CD14-positive monocyte (primary cell): ENCODE measurements around the gene ZFYVE28. TPM values are rescaled to one million over a fixed set of nuclear protein-coding genes. Genes with fewer than 3 reads are reported as not detected.
"Not testable (repeated sequence)": the region's sequence is repeated elsewhere in the genome, so short reads cannot be mapped to it uniquely, and the experiment has no call there.

ENCODE experiments used
- DNase-seq, 3 donors: peaks; one replicate each; pipeline ENCODE4 v3.0.0-alpha.2; 2011 to 2022
- H2AFZ ChIP-seq: 2 replicates; pipeline ENCODE4 v1.6.0; 2012; ENCODE audit warnings: mild to moderate bottlenecking, low read depth, low read length, inconsistent platforms; ENCODE audit not compliant: insufficient read depth, poor library complexity, severe bottlenecking
- H3K27ac ChIP-seq, 2 donors: 1 replicate in 1 of 2; 2 replicates in 1 of 2; pipeline ENCODE4 v1.5.1; 2012 to 2013; ENCODE audit warnings: low read length in 2 of 2, control low read depth in 1 of 2, inconsistent platforms in 1 of 2, low read depth in 1 of 2, mild to moderate bottlenecking in 1 of 2
- H3K27me3 ChIP-seq, 2 donors: one replicate each; pipeline versions ENCODE4 v1.6.0 to v1.6.1; 2011 to 2013; ENCODE audit warnings: low read length in 2 of 2; ENCODE audit not compliant: control insufficient read depth in 2 of 2, insufficient read depth in 2 of 2
- H3K36me3 ChIP-seq, 2 donors: replicated peaks in 1 of 2; 1 replicate in 1 of 2; 2 replicates in 1 of 2; pipeline versions ENCODE4 v1.5.1 to v1.6.1; 2012 to 2013; ENCODE audit warnings: low read length in 2 of 2, control low read depth in 1 of 2, inconsistent platforms in 1 of 2, mild to moderate bottlenecking in 1 of 2; ENCODE audit not compliant: insufficient read depth in 2 of 2, control insufficient read depth in 1 of 2
- H3K4me1 ChIP-seq, 2 donors: 1 replicate in 1 of 2; 2 replicates in 1 of 2; pipeline versions ENCODE4 v1.5.1 to v1.6.1; 2012 to 2013; ENCODE audit warnings: low read length in 2 of 2, control low read depth in 1 of 2, inconsistent platforms in 1 of 2, mild to moderate bottlenecking in 1 of 2, moderate library complexity in 1 of 2; ENCODE audit not compliant: insufficient read depth in 2 of 2, control insufficient read depth in 1 of 2
- H3K4me2 ChIP-seq: replicated peaks from 2 replicates; pipeline ENCODE3; 2012; ENCODE audit warnings: low read length, moderate library complexity, mild to moderate bottlenecking; ENCODE audit not compliant: poor library complexity, severe bottlenecking; ENCODE audit errors: extremely low read depth
- H3K4me3 ChIP-seq, 3 experiments: fragments of 200-600 bp in 1 of 3; sonication (generic) in 1 of 3; replicated peaks in 1 of 3; 1 replicate in 2 of 3; 2 replicates in 1 of 3; pipeline ENCODE4 v1.5.1; 2011 to 2013; ENCODE audit warnings: low read length in 3 of 3, mild to moderate bottlenecking in 3 of 3, control low read depth in 2 of 3, low read depth in 2 of 3, inconsistent platforms in 1 of 3, moderate library complexity in 1 of 3
- H3K79me2 ChIP-seq: 2 replicates; pipeline ENCODE4 v1.6.0; 2012; ENCODE audit warnings: mild to moderate bottlenecking, control low read depth, inconsistent platforms, low read length, moderate library complexity; ENCODE audit not compliant: insufficient read depth
- H3K9ac ChIP-seq: 2 replicates; pipeline ENCODE4 v1.6.0; 2017; ENCODE audit warnings: low read length, mild to moderate bottlenecking; ENCODE audit not compliant: insufficient read depth, poor library complexity, severe bottlenecking
- H3K9me3 ChIP-seq, 2 donors: replicated peaks in 1 of 2; 1 replicate in 1 of 2; 2 replicates in 1 of 2; pipeline versions ENCODE4 v1.5.1 to v1.6.1; 2012 to 2013; ENCODE audit warnings: low read length in 2 of 2, control low read depth in 1 of 2; ENCODE audit not compliant: control insufficient read depth in 1 of 2, insufficient read depth in 1 of 2
- H4K20me1 ChIP-seq: 2 replicates; pipeline ENCODE4 v1.6.0; 2012; ENCODE audit warnings: mild to moderate bottlenecking, low read length, control low read depth, moderate library complexity; ENCODE audit not compliant: insufficient read depth
- H3K27ac Mint-ChIP-seq, 7 donors: one replicate each; pipeline ENCODE4 v1.8.0; 2020; ENCODE audit warnings: mild to moderate bottlenecking in 7 of 7, mixed read lengths in 7 of 7, moderate library complexity in 6 of 7, inconsistent platforms in 2 of 7
- H3K27me3 Mint-ChIP-seq, 3 donors: one replicate each; pipeline ENCODE4 v1.8.0; 2021 to 2022; ENCODE audit warnings: low read depth in 3 of 3, mild to moderate bottlenecking in 3 of 3, mixed read lengths in 3 of 3, moderate library complexity in 3 of 3, inconsistent platforms in 1 of 3
- H3K36me3 Mint-ChIP-seq, 2 donors: one replicate each; pipeline ENCODE4 v1.8.0; 2020; ENCODE audit warnings: mixed read lengths in 2 of 2, inconsistent platforms in 1 of 2, mild to moderate bottlenecking in 1 of 2
- H3K4me1 Mint-ChIP-seq: one replicate; pipeline ENCODE4 v1.8.0; 2020; ENCODE audit warnings: mild to moderate bottlenecking, mixed read lengths
- H3K4me3 Mint-ChIP-seq, 2 donors: one replicate each; pipeline ENCODE4 v1.8.0; 2020; ENCODE audit warnings: mild to moderate bottlenecking in 2 of 2, mixed read lengths in 2 of 2, moderate library complexity in 1 of 2
- H3K9me3 Mint-ChIP-seq, 7 donors: one replicate each; pipeline ENCODE4 v1.8.0; 2020 to 2022; ENCODE audit warnings: mixed read lengths in 7 of 7, mild to moderate bottlenecking in 6 of 7, moderate library complexity in 6 of 7, inconsistent platforms in 2 of 7
- CTCF ChIP-seq: fragments of 200-600 bp; IDR thresholded peaks from one replicate; pipeline ENCODE4 v1.8.0; 2022; ENCODE audit warnings: antibody characterized with exemption, mild to moderate bottlenecking
- WGBS: methylation state at CpG from one replicate; pipeline ENCODE4 v1.1.5; 2013; ENCODE audit warnings: missing lambda C conversion rate; ENCODE audit not compliant: insufficient coverage; 5-methylcytosine and 5-hydroxymethylcytosine counted together
- intact Hi-C, 2 donors: fragments of 100-400 bp; cut with micrococcal nuclease; formaldehyde crosslinking; loops; one replicate each; pipeline versions ENCODE4 v1.15.0 to v1.15.1; 2023
- polyA plus RNA-seq, 3 donors: library from polyadenylated mRNA; depleted of rRNA in 1 of 3; unstranded in 2 of 3; stranded (reverse) in 1 of 3; fragments of 300-500 nt in 2 of 3; fragments of >200 nt in 1 of 3; fragmentation: Illumina TruSeq in 2 of 3; gene quantifications; 1 replicate in 2 of 3; 2 replicates in 1 of 3; pipeline ENCODE4 v1.2.3, GENCODE V29; 2012 to 2021

The ZFYVE28 gene
- polyA plus RNA-seq, 3 donors = 1.0 to 4.4 (median 1.1) TPM

- no peak overlapping the region for H3K4me2 ChIP-seq
- H3K4me1 ChIP-seq = no peaks in the 10 kb centered on the region
- H2AFZ ChIP-seq = no peak overlapping the region
- no peak for DNase-seq
- peaks cover 19 to 46% of the 10 kb centered on the region in 2 donors for H3K36me3 ChIP-seq
- TF ChIP-seq CTCF = no peak
- no peak overlapping the region for H3K9ac ChIP-seq
- no peaks in the 10 kb centered on the region for H3K9me3 Mint-ChIP-seq
- H3K4me3 Mint-ChIP-seq = no peak overlapping the region
- no peaks in the 10 kb centered on the region for H3K79me2 ChIP-seq
- no peak overlapping the region for H3K4me3 ChIP-seq
- no peaks in the 10 kb centered on the region for H3K27me3 ChIP-seq
- H3K27ac Mint-ChIP-seq = peak overlapping the region in 1 of 7 donors; percentile 22
- peaks cover 30 to 40% of the 10 kb centered on the region in 2 donors for H3K36me3 Mint-ChIP-seq
- H3K27ac ChIP-seq = no peak overlapping the region
- no peaks in the 10 kb centered on the region for H4K20me1 ChIP-seq
- H3K4me1 Mint-ChIP-seq = peaks cover 5% of the 10 kb centered on the region
- H3K27me3 Mint-ChIP-seq = no peaks in the 10 kb centered on the region
- WGBS = no CpG with 5 or more reads among the region's 2 CpGs
- H3K9me3 ChIP-seq = no peaks in the 10 kb centered on the region
- intact Hi-C loops = loop anchor here (5.0 kb wide), 1 partner anchor 219 kb away; no protein-coding TSS in a partner anchor
Measured at GRCh38 chr4:2222838-2223237, 195.6 kb downstream of the ZFYVE28 start.

- H3K27ac Mint-ChIP-seq = not testable (repeated sequence)
- 94% methylated on average over 4 of the region's 4 CpGs for WGBS
Measured at GRCh38 chr4:2221378-2221777, 197.1 kb downstream of the ZFYVE28 start.

More at GRCh38 chr4:2221378-2221777, 197.1 kb downstream of the ZFYVE28 start:
- not testable (repeated sequence) for H3K4me1 Mint-ChIP-seq, H4K20me1 ChIP-seq, H3K9me3 Mint-ChIP-seq, H3K27me3 Mint-ChIP-seq, H3K27me3 ChIP-seq, H3K4me3 Mint-ChIP-seq, H3K79me2 ChIP-seq, H3K9me3 ChIP-seq, H2AFZ ChIP-seq, H3K4me3 ChIP-seq, H3K9ac ChIP-seq, H3K27ac ChIP-seq, H3K4me2 ChIP-seq, H3K4me1 ChIP-seq, DNase-seq
- peaks cover 20 to 33% of the 10 kb centered on the region in 2 donors for H3K36me3 Mint-ChIP-seq
- peaks cover 14 to 31% of the 10 kb centered on the region in 2 donors for H3K36me3 ChIP-seq
- intact Hi-C loops = loop anchor here (5.0 kb wide), 1 partner anchor 221 kb away; no protein-coding TSS in a partner anchor
